NCI-H1105 (cell line): ENCODE results near the gene MST1.

Experiments
- DNase-seq: peaks from one replicate; lab custom pipeline; 2025; lab: John Stamatoyannopoulos, UW

The MST1 gene

DNA sequence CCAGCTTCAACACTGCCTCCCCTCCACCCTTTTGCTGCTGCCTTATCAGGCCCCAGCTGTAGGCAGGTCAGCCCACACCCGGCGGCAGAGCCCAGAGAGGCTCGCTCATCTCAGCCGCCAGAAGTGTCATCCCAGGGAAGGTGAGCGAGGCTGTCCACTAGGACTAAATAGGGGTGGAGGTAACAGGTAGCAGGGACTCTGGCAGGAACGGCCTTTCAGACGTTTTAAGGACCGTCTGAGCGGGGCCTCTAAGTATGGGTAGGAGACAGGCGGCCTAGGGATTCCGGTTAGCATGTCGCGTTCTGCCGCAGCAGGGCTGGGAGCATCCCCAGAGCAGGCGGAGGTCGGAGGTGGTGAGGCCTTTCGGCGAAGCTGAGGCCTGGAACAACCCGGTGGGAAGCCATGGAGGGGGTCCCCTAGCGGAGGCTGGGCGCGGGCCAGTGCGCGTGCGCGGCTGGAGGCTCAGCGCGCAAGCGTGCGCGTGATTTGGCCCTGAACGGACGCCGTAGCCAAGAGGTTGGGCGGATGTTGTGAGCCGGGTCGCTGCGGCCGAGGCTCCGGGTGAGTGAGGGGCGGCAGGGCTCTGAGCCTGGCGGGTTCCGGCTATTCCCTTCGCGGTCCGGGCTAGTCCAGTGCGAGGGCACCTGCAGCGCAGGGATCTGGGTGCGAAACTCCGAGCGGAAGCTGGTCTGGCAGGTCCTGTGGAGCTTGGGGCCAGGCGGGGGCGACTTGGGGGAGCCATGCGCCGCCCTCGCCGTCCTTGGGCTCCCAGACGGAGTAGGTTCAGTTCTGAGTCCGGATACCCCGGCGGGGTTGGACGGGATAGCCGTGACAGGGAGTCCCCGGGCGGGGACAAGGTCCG is at the start of gene MST1, which contains the start of gene RNF123:
Gene MST1, minus strand, starts transcription at position 429 of the 862 bp plus-strand sequence. CDS start 783 bp downstream, outside the sequence.
Gene RNF123, plus strand, starts transcription at position 512 of the 862 bp plus-strand sequence. CDS start 1,609 bp downstream, outside the sequence.
- no peak for DNase-seq

DNA sequence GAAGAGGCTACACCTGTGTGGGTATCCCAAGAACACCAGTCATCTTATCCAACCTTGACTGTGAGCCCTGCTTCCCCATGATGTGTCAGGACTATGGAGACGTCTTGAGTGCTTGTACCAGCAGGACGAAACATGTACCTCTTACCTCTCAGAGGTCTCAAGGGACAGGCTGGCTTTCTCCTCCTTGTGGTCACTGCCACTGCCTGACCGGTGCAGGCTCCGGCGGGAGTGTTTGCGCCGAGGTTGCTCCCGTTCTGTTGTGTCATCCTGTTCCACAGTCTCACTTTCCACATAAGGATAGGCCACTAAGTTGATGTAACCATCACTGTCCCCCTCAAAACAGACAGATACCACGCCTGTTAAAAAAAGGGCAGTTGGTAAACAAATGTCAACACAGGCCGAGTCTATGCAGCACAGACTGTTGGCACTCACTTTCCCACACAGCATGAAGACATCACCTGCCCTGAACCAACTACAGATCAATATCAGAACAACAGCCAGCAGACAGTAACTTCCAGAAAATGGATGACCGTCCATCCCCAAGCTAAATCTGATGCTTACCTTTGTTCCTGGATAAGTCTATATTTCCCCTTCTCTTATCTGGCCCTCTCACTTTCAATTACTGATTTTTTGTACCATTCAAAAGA is 48.9 kb upstream of the MST1 start:
- no peak for DNase-seq

DNA sequence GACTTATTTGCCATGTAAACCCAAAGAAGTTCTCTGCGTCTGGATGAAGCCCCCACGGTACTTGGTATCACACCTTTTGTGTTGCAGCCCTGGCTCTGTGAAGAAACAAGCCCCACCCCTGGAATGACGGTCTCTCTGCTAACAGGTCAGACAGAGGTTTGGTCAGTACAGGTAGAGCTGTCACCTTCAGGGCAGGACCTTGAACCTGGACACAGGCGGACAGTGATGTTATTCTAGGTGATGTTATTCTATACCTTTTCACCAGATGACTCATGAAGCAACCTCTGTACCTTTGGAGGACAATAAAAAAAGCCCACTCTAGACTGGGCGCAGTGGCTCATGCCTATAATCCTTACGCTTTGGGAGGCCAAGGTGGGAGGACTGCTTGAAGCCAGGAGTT is 45.5 kb upstream of the MST1 start:
- DNase-seq = no peak

DNA sequence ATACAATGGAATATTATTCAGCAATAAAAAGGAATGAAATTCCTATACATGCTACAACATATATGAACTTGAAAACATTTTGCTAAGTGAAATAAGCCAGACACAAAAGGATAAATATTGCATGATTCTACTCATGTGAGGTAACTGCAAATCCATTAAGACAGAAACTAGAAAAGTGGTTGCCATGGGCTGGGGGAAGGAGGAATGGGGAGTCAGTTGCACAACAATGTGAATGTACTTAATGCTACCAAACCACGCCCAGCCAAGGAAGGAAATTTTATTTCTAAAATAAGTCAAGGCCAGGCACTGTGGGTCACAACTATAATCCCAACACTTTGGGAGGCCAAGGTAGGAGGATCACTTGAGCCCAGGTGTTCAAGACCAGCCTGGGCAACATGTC is 44.3 kb upstream of the MST1 start:
- DNase-seq = no peak

DNA sequence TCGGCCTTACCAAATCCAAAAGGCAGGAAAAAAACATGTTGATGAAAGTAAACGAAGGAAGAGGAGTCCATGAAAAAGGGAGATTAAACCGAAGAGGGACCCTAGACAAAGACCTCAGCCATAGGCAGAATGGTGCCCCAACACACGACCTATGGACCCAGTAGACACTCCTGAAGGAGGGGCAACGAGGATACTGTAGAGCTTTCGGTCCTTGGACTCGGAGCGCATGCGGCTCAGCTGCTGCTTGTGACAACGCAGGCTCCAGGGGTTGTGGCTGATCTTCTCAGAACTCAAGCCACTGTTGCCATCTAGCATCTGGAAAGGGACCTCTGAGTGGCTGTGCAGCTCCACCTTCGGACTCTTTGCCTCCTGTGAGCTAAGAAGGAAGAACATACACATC is 43.3 kb upstream of the MST1 start:
- no peak for DNase-seq

DNA sequence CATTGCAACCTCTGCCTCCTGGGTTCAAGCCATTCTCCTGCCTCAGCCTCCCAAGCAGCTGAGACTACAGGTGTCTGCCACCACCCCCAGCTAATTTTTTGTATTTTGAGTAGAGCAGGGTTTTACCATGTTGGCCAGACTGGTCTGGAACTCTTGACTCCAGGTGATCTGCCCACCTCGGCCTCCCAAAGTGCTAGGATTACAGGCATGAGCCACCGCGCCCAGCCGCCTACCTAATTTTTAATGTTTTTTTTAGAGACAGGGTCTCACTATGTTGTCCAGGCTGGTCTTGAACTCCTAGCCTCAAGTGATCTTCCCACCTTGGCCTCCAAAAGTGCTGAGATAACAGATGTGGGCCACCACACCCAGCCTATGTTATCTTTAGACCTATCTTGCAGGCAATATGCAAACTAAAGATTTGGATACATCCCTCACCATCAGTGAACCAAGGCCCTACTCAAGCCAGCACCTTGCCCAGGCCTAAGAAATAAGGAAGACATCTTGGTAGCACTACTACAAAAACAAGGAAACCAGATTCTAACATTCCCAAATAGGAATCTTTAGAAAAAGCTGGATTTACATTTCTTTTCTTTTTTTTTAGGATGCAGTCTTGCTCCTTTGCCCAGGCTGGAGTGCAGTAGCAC is 40.8 kb upstream of the MST1 start:
- no peak for DNase-seq

DNA sequence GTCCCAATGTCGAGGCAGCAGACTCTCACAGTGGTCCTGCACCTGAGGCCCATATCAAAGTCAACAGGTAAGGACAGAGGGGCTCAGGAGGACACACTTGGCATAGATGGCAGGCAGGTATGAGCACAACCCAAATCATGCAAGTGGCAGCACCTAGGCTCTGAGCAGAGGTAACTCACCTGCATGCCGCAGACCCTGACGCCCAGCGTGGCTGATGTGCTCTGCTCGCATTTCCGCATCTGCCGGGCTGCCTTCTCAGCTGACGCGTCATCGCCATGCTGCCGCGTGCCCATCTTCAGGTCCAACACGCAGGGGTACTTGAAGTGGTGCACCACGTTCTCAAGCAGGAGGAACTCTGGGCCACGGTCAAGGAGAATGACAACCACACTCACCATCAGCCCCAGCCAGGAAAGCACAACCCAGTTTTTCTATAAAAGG is 38.7 kb upstream of the MST1 start:
- DNase-seq = no peak

DNA sequence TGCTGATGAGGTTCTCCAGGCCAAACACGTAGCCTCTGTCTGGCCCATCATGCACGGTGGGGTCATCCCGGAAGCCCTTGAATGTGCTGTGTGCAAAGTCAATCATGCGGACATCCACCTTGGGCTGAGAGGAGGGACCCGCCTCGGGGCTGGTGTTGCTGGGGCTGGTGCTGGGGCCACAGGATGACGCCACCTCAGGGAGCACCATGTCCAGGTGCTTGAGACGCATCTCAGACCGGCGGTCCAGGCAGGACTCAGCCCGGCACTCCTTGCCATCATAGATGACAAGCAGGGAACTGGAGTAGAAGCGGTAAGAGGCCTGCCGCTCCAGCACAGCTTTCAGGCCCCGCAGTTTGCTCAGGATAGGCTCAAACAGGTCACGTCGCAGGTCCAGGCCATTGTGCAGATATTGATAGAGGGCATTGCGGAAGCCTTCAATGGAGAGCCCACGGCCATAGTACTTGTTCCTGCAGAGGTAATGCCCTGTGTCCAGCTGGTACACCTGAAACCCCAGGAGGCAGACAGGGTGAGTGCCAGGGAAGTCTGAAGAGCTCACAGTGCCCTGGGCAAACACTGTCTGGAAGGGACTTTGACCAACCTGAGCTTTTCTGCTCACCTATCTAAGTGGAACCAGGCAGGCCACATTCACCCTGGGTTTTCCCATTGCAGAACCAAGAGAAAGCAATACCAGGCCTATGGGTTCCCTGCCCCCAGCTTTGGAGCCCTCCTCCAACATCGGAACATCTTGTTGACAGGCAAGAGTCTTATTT is 38.1 kb upstream of the MST1 start:
- DNase-seq = no peak

DNA sequence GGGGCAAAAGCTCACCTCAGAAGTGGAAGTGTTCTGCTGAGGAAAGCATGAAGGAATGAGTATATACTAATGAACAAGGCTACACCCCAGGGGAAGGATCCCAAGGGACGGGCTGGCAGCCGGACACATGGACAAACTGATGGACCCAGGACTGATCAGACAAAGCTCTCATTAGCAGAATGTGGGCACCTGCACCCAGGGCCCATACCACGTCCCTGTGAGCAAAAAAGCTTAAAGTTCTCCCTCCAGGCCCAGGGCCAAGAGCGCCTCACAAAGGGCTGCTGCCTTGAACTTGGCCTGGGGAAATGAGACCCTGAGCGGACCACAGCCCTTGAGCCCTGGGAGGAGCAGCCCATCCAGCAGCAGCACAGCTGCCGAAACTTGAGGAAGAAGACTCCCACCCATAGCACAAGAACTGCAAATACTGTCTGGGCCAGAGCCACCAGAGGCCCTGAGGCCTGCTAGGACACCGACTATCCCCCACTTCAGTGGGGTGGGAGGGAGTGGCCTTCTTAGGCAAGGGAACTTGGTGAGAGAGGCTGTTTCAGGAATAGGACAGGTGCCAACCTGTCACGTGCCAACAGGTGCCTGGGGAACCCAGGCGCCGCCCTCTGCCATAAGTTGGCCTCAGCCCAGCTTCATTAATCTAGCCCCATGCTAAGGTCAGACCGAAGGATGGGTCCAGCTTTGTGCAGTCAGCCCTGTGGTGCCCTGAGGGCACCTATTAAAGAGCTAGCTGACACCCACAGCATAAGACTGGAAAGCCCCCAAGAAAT is 36.8 kb upstream of the MST1 start:
- no peak for DNase-seq

DNA sequence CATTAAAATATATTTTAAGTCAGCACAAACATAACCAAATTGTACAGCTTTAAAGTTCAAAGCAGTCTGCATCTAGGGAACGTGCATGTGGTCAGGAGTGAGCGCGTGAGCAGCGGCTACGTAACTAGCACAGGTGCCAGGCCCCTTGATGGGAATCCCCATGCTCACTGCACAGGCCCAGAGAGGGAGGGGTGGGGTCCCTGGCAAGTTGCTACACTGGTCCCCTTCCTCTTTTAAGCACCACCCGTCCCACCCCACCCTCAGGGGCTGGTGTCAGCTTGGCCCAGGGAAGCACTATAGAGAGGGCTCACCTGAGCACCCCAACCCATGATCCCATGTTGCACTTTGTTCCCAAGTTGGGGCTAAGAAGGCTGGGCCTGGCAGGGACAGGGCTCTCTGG is 35.3 kb upstream of the MST1 start:
- DNase-seq = no peak

DNA sequence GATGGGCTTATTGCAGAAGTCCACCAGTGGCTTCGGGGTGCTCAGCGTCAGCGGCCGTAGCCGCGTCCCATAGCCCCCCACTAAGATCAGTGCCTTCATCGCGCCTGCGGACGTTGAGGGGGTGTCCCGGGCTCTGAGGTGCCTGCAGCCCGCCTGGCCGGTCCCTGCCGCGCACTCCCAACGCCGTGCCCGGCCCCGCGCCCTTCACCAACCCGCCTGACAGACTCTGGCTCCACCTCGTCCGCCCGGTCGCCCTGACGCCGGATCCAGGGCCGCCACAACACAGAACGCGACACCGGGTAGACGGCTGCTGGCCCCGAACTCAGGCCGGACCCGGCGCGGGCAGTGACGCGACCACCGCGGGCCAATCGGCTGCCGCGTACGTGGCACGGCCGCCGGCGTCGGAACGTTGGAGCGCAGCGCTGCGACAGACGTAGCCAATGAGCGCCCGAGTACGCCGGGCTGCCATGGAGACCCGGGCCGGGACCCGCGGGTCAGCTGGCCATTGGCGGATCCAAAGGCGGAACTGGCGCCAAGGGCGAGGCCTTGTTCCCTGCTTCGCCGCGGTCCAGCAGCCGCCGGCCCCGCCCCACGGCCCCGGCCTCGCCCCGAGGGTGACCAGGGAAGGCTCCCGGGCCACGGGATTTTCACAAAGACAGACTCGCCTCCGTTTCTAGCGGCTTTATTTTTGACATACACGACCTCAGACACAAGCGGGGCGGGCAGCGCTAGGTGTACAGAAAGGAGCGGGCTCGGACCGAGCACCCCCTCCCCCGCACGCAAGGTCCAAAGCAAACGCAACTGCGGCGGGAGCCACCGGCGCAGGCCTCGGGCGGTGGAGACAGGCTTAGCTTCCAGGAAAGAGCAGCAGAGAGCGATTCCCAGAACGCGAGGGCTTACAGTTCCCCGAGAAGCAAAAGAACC is 34.6 kb upstream of the MST1 start, which contains the start of gene GMPPB:
Gene GMPPB, minus strand, starts transcription at position 324 of the 924 bp plus-strand sequence. Its CDS starts 225 bp downstream, at position 99.
- DNase-seq = peak; percentile 87

DNA sequence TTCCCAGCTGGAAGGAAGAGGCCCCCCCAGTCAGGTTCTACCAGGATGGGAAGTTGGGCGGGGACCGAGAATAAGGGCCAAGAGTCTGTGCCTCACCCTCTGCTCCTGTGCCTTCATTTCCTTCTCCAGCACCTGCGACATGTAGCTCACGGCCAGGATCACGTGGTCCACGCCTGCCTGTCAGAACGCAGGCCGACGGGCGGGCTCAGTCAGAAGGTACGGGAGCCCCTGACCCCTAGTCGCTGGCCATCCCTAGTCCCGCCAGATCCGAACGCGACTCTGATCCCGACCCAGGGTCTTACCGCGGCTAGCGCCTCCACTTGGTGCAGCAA is 34.0 kb upstream of the MST1 start:
- peak; percentile 44 for DNase-seq

DNA sequence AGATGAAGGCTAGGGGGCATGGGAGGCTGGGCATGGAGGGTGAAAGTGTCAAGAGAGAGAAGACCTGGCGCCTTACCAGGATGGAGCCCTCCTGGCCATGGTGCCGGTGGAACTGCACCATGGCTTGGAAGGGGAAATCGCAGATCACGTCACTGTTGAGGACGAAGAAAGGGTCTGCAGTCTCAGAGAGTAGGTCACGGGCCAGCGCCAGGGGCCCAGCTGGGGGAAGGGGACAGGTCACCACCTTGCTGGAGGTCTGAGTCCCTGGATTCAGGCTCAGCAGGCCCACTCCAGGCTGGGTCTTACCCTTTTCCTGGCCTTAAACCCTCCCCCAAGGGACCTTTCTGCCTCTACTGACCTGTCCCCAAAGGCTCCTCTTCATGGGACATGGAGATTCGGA is 33.6 kb upstream of the MST1 start:
- no peak for DNase-seq

DNA sequence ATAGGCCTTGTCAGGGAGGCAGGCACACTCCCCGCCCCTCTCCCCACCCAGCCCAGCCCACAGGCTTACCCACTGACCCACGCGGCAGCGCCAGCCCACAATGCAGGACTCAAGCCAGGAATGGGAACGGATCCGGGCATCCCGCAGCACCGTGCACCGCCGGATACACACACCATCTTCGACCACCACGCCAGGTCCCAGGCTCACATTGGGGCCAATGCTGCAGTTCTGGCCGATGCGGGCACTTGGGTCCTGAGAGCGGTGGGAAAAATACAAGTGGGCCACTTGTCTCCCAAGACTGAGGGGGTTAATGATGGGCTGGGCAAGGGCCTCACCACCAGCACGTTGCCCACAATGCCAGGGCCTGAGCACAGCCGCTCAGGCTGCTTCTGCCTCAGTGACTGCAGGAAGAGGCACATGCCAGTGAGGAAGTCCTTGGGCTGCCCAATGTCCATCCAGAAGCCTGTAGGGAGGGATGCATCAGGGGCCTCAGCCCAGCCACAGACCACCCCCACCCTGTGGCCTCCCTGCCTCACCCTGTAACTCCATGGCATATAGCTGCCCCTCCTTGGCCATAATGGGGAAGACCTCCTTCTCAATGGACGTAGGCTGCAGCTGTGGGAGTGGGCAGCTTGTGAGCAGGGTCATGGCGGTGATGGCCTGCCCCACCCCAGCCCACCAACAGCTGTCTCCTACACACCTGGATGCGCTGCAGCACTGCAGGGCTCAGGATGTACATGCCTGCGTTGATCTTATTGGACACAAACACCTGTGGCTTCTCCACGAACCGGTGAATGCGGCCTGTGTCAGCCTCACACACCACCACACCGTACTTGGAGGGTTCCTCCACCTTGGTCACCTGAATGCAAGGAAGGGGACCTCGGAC is 32.9 kb upstream of the MST1 start:
- no peak for DNase-seq

DNA sequence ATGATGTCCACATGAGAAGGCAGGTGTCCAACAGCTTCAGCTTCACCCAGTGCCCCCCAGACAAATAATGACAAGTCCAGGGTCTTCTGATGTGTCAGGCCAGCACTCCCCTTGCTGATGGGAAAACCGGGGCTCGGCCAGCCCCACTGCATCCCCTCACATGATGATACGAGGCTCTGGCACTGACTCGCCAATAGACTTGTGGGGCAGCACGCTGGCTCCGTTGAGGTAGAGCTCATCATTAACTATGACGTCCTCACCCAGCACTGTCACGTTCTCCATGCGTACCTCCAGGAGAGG is 32.3 kb upstream of the MST1 start:
- DNase-seq = no peak

DNA sequence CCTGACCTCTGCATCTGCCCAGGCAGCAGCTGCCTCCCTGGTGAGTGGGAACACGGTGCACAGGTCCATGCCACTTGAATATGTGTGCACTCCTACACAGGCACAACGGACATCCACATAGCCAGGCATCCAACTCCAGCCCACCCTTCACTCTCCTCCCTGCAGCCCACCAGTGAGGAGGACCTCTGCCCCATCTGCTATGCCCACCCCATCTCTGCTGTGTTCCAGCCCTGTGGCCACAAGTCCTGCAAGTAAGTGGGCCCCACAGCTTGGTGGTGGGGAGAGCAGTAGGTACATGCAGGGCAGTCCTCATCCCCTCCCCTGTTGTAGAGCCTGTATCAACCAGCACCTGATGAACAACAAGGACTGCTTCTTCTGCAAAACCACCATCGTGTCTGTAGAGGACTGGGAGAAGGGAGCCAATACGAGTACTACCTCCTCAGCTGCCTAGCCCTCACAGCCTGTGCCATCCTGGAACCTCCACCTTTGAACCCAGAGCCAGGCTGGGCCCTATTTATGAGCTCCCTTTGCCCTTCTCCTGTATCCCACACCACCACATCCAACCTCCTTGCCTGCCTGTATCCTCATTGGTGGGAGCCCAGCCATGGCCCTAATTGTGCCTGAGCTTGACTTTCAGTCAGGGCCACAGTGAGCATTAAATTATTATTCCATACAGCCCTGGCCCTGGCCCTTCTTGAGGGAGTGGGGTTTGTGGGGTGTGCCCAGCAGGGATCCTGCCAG is 31.8 kb upstream of the MST1 start:
- no peak for DNase-seq

DNA sequence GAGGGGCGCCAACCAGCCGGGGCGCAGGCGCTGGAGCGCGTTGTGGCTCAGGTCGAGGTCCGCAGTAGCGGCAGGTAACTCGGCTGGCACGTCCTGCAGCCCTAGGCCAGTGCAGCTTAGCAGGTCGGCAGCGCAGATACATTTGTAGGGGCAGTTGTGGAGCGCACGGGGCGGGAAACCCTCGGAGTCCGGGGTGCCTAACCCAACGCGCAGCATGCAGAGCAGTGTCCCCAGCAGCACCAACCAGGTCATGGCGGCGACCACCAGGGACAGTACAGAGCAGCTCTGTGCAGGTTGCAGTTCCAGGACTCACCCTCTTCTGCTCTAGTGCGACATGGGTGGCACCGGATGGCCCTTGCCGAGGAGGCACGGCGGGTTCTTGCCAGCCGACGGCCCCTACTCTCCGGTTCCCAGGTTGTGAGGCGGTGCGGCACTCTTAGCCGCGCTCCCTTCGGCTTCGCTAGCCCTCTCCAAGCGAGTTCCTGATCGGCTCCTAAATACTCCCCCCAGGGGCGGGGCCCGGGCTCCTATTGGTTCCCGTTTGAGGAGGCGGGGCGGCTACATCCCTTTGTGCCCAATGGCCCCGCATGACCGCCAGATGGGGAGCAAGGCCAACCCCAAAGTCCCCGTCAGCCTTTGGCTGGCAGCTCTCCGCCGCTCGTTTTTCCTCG is 30.1 kb upstream of the MST1 start, which contains the start of gene AMIGO3:
Gene AMIGO3, minus strand, starts transcription at position 471 of the 671 bp plus-strand sequence. Its CDS starts 219 bp downstream, at position 252.
- DNase-seq = peak; percentile 87

DNA sequence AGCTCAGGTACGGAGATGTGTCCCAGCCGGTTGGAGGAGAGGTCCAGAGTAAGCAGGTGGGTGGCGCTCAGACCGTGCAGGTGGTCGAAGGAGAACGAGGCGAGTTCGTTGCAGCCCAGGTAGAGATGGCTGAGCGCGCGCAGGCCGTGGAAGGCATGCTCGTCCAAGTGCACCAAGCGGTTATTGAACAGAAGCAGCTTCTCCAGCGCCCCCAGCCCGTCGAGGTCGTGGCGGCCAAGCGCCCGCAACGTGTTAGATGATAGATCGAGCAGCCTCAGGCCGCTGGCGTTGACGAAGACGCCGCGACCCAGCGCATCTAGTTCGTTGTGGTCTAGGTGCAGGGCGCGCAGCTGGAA is 29.6 kb upstream of the MST1 start:
- DNase-seq = no peak
